ENCODE measurements around the gene PTTG1IP. TPM values are rescaled to one million over a fixed set of nuclear protein-coding genes. Genes with fewer than 3 reads are reported as not detected.

Gene PTTG1IP
- total and polyA plus RNA-seq, 2 of the 13 experiments (the other 11 are each of a cell fraction or from before 2014, with no cell fraction given) = 161 to 700 TPM

GRCh38 chr21:44836666-44837471, 36.6 kb downstream of the PTTG1IP start (continued):
- TF ChIP-seq, protein P1, sequence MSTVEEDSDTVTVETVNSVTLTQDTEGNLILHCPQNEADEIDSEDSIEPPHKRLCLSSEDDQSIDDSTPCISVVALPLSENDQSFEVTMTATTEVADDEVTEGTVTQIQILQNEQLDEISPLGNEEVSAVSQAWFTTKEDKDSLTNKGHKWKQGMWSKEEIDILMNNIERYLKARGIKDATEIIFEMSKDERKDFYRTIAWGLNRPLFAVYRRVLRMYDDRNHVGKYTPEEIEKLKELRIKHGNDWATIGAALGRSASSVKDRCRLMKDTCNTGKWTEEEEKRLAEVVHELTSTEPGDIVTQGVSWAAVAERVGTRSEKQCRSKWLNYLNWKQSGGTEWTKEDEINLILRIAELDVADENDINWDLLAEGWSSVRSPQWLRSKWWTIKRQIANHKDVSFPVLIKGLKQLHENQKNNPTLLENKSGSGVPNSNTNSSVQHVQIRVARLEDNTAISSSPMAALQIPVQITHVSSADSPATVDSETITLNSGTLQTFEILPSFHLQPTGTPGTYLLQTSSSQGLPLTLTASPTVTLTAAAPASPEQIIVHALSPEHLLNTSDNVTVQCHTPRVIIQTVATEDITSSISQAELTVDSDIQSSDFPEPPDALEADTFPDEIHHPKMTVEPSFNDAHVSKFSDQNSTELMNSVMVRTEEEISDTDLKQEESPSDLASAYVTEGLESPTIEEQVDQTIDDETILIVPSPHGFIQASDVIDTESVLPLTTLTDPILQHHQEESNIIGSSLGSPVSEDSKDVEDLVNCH (CRISPR knock-in tag; IDR thresholded peaks at IDR 0.05) = no peak
- TF ChIP-seq ZNF280B (CRISPR knock-in tag; IDR thresholded peaks at IDR 0.05; ENCODE audit: borderline replicate concordance) = 0 out of 2 replicates have a peak, but pooled peaks have one; percentile 17
- TF ChIP-seq MTF2 (CRISPR knock-in tag; IDR thresholded peaks at IDR 0.05; ENCODE audit: borderline replicate concordance) = peak; percentile 31; the same call in 1 of the 2 replicates
- TF ChIP-seq ZNF589 (CRISPR knock-in tag; conservative IDR thresholded peaks at IDR 0.05) = 0 out of 2 replicates have a peak, but pooled peaks have one; percentile 25
- peak; percentile 81 for TF ChIP-seq RXRB (CRISPR knock-in tag; IDR thresholded peaks at IDR 0.05; ENCODE audit: borderline replicate concordance)
- TF ChIP-seq PPARG (CRISPR knock-in tag; conservative IDR thresholded peaks at IDR 0.05) = no peak
- no peak for TF ChIP-seq ZNF263 (CRISPR knock-in tag; IDR thresholded peaks at IDR 0.05)
- TF ChIP-seq U2AF2 (IDR thresholded peaks at IDR 0.05; ENCODE audit: low read depth, low read length) = no peak
- peak; percentile 48 for TF ChIP-seq HOXA3 (CRISPR knock-in tag; IDR thresholded peaks at IDR 0.05)
- 0 out of 2 replicates have a peak, but pooled peaks have one; percentile 46 for TF ChIP-seq YEATS4 (CRISPR knock-in tag; IDR thresholded peaks at IDR 0.05; ENCODE audit: borderline replicate concordance)

Measured in HepG2 (cell line).